ENCODE data around the gene PHETA1.

- TF ChIP-seq CTCF (IDR thresholded peaks at IDR 0.05): no peak
- no peak for TF ChIP-seq EZH2 (IDR thresholded peaks at IDR 0.05; ENCODE audit: borderline replicate concordance, insufficient read depth, low read depth, low read length, poor library complexity, severe bottlenecking)
Observed at GRCh38 chr12:111359914-111360276, 9.0 kb downstream of the PHETA1 start.
